ENCODE data around the gene PEMT. TPM values are rescaled to one million over a fixed set of nuclear protein-coding genes. Genes with fewer than 3 reads are reported as not detected.

The PEMT gene
- total and polyA plus RNA-seq, 2 experiments from 2014 or later: 54.8 to 55.2 TPM

DNA sequence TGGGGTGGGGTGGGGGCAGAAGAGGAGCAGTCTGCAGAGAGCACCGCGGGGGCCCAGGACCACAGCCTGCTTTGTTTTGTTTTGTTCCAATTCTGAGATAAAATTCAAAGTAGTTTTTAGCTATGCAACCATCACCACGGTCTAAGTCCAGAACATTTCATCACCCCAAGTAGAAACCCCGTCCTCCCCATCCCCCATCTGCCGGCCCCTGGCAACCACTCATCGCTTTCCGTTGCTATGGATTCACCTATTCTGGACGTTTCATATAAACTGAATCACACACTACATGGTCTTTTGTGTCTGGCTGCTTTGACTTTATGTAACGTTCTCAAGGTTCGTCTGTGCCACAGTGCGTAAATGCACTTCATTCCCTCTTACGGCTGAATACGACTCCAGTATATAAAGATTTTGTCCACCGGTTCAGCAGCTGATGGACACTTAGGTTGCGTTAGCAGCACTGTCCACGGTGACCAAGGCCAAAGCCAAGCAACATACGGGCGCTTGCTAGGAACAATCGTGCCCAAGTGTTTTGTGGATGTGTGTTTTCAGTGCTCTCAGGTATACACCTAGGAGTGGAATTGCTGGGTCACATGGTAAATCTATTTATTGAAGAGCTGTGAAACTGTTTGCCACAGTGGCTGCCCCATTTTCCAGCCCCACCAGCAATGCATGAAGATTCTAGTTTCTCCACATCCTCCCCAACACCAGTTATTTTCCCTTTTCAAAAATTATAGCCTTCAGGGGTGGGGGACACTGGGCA lies 67.6 kb downstream of the PEMT start:
- peaks cover 28% of the 10 kb centered on the region for H3K4me1 Mint-ChIP-seq
- DNase-seq (ENCODE audit: low spot score) (no peak), ATAC-seq (no peak)
- no peaks in the 10 kb centered on the region for H3K36me3 ChIP-seq (ENCODE audit: insufficient read depth)
- no peaks in the 10 kb centered on the region for H3K27me3 ChIP-seq (ENCODE audit: insufficient read depth)
- H3K27me3 Mint-ChIP-seq (ENCODE audit: insufficient read depth, low read depth, poor library complexity): peaks cover 18% of the 10 kb centered on the region
- no peaks in the 10 kb centered on the region for H3F3A ChIP-seq (replicated peaks; ENCODE audit: low read depth)
- no peak overlapping the region; the same call in 1 of the 2 replicates for H3K27ac Mint-ChIP-seq
- no peaks in the 10 kb centered on the region; the same call in 2 of the 3 replicates for H3K36me3 Mint-ChIP-seq (ENCODE audit: low read depth)
- no peak overlapping the region for H3K4me3 ChIP-seq
- TF ChIP-seq POLR2AphosphoS5 (IDR thresholded peaks at IDR 0.05; ENCODE audit: low read depth): no peak
- TF ChIP-seq, protein P1, sequence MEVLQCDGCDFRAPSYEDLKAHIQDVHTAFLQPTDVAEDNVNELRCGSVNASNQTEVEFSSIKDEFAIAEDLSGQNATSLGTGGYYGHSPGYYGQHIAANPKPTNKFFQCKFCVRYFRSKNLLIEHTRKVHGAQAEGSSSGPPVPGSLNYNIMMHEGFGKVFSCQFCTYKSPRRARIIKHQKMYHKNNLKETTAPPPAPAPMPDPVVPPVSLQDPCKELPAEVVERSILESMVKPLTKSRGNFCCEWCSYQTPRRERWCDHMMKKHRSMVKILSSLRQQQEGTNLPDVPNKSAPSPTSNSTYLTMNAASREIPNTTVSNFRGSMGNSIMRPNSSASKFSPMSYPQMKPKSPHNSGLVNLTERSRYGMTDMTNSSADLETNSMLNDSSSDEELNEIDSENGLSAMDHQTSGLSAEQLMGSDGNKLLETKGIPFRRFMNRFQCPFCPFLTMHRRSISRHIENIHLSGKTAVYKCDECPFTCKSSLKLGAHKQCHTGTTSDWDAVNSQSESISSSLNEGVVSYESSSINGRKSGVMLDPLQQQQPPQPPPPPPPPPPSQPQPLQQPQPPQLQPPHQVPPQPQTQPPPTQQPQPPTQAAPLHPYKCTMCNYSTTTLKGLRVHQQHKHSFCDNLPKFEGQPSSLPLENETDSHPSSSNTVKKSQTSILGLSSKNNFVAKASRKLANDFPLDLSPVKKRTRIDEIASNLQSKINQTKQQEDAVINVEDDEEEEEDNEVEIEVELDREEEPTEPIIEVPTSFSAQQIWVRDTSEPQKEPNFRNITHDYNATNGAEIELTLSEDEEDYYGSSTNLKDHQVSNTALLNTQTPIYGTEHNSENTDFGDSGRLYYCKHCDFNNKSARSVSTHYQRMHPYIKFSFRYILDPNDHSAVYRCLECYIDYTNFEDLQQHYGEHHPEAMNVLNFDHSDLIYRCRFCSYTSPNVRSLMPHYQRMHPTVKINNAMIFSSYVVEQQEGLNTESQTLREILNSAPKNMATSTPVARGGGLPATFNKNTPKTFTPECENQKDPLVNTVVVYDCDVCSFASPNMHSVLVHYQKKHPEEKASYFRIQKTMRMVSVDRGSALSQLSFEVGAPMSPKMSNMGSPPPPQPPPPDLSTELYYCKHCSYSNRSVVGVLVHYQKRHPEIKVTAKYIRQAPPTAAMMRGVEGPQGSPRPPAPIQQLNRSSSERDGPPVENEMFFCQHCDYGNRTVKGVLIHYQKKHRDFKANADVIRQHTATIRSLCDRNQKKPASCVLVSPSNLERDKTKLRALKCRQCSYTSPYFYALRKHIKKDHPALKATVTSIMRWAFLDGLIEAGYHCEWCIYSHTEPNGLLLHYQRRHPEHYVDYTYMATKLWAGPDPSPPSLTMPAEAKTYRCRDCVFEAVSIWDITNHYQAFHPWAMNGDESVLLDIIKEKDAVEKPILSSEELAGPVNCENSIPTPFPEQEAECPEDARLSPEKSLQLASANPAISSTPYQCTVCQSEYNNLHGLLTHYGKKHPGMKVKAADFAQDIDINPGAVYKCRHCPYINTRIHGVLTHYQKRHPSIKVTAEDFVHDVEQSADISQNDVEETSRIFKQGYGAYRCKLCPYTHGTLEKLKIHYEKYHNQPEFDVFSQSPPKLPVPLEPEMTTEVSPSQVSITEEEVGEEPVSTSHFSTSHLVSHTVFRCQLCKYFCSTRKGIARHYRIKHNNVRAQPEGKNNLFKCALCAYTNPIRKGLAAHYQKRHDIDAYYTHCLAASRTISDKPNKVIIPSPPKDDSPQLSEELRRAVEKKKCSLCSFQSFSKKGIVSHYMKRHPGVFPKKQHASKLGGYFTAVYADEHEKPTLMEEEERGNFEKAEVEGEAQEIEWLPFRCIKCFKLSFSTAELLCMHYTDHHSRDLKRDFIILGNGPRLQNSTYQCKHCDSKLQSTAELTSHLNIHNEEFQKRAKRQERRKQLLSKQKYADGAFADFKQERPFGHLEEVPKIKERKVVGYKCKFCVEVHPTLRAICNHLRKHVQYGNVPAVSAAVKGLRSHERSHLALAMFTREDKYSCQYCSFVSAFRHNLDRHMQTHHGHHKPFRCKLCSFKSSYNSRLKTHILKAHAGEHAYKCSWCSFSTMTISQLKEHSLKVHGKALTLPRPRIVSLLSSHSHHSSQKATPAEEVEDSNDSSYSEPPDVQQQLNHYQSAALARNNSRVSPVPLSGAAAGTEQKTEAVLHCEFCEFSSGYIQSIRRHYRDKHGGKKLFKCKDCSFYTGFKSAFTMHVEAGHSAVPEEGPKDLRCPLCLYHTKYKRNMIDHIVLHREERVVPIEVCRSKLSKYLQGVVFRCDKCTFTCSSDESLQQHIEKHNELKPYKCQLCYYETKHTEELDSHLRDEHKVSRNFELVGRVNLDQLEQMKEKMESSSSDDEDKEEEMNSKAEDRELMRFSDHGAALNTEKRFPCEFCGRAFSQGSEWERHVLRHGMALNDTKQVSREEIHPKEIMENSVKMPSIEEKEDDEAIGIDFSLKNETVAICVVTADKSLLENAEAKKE (CRISPR knock-in tag; IDR thresholded peaks at IDR 0.05): no peak
- TF ChIP-seq, protein P2, sequence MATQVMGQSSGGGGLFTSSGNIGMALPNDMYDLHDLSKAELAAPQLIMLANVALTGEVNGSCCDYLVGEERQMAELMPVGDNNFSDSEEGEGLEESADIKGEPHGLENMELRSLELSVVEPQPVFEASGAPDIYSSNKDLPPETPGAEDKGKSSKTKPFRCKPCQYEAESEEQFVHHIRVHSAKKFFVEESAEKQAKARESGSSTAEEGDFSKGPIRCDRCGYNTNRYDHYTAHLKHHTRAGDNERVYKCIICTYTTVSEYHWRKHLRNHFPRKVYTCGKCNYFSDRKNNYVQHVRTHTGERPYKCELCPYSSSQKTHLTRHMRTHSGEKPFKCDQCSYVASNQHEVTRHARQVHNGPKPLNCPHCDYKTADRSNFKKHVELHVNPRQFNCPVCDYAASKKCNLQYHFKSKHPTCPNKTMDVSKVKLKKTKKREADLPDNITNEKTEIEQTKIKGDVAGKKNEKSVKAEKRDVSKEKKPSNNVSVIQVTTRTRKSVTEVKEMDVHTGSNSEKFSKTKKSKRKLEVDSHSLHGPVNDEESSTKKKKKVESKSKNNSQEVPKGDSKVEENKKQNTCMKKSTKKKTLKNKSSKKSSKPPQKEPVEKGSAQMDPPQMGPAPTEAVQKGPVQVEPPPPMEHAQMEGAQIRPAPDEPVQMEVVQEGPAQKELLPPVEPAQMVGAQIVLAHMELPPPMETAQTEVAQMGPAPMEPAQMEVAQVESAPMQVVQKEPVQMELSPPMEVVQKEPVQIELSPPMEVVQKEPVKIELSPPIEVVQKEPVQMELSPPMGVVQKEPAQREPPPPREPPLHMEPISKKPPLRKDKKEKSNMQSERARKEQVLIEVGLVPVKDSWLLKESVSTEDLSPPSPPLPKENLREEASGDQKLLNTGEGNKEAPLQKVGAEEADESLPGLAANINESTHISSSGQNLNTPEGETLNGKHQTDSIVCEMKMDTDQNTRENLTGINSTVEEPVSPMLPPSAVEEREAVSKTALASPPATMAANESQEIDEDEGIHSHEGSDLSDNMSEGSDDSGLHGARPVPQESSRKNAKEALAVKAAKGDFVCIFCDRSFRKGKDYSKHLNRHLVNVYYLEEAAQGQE (IDR thresholded peaks at IDR 0.05; ENCODE audit: unreplicated experiment): no peak
- no peak for TF ChIP-seq NANOG (IDR thresholded peaks at IDR 0.05; ENCODE audit: borderline replicate concordance)
- H3K27ac ChIP-seq (ENCODE audit: low read depth): no peak overlapping the region
- H4K20me1 ChIP-seq (replicated peaks; ENCODE audit: insufficient read depth): no peaks in the 10 kb centered on the region
- peaks cover 8% of the 10 kb centered on the region for H3K4me1 ChIP-seq (ENCODE audit: insufficient read depth)
- no peak overlapping the region for H2AFZ ChIP-seq
- no peak overlapping the region; the same call in 2 of the 3 replicates for H3K4me3 Mint-ChIP-seq
- no peaks in the 10 kb centered on the region for H3K79me2 ChIP-seq (replicated peaks; ENCODE audit: insufficient read depth)
- peaks cover 6% of the 10 kb centered on the region; the same call in 2 of the 3 replicates for H3K9me3 Mint-ChIP-seq
- no peaks in the 10 kb centered on the region for H3K9me2 ChIP-seq (ENCODE audit: insufficient read depth)
- H3K4me2 ChIP-seq: no peak overlapping the region
